GF-D8 (cell line): ENCODE results near the gene CXCL12.

Experiments
- DNase-seq: peaks from one replicate; lab custom pipeline; 2025; lab: John Stamatoyannopoulos, UW

CXCL12 gene

DNA sequence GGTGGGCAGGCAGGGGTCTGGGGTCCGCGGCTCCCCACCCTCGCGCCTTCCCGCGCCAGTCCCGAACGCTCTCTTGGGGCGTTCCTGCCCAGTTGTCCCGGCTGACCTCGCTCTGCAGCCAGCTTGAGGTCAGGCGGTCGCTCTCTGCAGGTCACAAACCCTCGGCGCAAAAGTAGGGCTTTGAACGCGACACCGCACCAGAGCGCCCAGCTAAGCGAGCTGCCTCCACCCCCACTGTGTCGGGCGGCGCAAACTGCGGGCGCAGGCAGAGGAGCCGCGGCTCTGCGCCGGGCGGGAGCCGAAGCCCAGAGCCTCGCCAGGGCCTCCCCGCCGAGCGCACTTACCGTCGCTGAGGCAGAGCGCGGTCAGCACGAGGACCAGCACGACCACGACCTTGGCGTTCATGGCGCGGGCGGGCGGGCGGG lies 284 bp downstream of the CXCL12 start:
- no peak for DNase-seq

DNA sequence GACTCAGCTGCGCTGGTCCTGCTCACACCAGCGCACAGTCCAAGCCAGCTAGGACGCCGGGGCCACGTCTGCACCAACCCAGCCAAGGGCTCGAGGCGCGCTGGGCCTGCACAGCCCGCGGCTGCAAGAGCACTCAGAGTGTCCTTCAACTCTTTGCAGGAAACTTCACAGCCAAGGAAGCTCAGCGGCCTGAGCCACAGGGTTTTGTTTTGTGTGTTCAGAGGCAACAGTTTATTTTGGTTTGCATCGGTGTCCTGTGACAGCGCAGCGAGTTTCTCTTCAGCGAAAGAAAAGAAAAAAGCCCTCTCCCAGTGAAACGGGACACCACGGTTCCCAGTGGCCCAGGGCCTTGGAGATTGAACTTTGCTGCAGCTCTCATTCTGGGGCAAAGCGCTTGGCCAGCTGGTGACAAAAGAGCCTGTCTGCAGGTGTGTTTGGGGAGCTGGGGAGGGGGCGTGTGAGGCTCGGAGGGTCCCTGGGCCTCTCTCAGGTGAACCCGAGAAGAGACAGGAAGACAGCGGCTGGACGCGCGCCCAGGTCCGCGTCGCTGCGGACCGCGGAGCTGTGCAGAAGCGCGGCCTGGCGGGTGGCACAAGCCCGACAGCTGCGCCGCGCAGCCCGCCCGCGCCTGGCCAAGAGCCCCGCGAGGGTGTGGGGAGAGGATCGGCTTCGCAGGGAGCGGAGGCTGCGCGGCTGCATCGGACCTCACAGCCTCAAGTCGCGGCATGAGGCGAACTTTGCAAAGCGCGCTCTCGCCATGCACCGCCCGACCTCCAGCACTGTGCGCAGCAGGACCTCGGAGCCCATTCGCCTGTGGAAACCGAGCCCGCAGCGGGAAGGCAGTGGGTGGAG lies 922 bp downstream of the CXCL12 start:
- no peak for DNase-seq

DNA sequence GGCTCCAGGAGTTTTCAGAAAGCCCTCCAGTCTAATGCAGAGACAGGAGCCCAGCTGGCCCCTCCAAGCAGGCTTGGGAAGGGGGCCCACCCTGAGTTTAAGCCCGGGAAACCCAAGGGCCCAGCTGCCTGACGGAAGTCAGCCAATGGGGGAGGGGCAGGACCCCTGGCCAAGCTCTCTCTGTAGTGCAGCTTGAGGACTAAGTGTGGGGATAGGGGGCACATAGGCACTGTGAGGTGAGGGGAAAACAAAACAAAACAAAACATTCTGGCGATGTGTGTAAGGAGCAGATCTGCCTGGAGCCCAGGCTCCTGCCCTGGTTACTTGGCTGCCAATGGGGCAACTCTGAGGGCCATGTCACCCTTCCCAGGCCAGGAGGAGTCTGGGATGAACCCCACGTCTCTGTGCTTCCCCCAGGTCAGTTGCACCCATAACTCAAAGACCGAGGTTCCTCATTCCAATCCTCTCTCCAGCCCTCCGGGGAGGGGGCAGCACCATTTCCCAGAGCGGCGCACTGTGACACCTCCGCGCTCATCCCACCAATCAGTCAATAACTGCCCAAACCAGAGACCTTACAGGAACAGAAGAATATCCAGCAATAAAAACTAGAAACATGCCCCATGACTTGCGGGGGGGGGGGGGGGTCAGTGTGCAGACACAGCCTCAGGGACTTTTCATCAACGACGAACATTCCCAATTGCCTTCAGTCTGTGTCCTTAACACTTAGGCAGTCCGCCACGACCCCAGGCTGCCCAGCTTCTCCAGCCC lies 1.7 kb downstream of the CXCL12 start:
- no peak for DNase-seq

DNA sequence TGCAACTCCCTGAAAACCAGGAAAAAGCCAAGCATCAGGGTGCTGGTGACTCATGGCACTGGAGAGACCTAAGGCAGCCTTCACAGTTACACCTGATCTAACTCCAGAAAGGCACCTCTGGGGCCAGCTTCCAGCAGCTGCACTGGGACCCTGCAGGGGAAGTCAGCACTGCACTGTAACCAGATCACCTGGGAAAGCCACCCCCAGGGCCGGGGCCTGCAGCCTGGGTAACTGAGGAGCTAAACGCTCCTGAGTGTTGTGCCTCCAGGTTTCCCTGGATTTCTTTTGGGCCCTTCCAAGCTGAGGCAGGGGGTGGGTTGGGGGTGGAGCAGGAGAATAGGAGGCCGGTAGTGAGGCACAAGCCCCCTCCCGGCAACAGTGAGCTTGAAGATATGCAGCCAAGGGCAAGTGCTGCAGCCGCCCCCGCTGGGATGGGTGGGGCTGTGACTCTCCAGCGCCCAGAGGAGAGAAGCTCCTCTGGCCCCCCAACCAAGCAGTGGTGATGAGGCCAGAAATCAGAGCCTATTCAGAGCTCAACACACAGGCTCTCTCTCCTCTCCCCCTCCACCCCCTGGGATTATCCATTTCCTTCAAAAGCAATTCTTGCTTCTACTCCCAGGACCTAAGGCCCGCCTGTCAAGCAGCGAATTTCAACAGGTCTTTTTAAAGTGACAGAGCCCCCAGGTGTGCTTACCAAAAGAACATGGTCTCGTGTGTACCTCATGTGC lies 2.6 kb downstream of the CXCL12 start:
- no peak for DNase-seq

DNA sequence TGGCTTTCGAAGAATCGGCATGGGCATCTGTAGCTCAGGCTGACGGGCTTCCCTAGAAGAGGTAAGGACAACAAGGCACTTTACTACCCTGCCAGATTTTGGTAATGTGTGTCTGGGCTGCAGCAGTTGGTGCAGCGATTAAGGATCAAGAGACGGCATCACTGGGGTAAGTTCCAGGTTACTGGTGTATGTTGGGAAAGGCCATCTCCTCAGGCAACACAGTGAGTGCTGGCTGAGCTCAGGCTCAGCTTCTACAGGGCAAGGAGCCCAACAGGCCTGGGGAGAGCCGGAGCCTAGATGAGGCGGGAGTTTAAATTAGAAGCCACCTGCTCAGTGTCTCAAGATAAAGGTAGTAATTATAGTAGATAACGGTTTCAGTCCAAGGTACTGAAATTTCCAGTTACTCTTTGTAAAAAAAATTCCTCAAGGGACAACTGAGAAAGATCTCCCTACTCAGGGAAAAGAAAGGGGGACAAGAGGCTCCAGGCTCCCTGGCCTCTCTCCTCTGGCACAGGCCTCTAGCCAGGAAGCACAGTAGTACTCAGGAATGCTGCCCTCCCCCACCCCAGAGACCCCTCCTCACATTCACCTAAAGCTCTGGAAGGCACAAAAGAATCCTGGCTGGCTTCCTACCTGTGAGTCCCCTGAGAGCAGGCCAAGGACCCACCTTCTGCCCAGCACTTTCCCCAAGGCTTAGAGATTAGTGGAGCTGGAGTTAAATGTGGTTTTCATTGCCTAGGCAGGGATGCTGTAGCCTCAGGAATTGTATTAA lies 3.9 kb downstream of the CXCL12 start:
- no peak for DNase-seq

DNA sequence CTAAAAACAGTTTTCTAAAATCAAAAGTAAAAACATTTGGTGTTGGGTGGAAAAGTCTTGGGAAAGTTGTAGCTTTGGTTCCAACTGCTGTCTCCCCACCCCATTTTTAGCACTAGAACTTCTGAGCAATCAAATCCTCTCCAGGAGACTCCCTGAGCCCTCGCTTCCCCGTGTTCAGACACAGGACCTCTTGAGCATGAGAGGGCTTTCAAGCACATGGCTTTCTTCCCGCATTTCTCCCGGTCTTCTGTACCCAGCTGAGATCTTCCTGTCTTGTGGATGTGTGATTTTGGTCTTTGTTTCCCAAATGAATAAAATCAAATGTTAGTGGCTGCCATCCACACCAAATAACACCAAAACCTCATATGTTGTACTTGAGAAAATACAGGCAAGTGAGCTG lies 5.0 kb downstream of the CXCL12 start:
- no peak for DNase-seq

DNA sequence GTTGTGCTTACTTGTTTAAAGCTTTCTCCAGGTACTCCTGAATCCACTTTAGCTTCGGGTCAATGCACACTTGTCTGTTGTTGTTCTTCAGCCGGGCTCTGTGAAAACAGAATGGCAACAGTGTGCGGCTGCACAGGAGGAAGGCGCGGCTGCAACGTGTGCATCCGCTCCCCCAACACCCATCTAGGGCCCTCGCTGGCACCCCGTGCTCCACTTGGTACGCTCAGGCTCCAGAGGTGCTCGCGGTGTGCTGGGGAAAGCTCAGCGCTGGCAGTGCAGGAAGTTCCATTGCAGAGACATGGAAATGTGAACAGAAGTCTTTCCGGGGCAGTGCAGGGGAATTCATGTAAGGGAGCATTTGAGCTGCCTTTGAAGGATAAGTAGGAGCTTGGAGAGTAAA lies 6.3 kb downstream of the CXCL12 start:
- DNase-seq = no peak

DNA sequence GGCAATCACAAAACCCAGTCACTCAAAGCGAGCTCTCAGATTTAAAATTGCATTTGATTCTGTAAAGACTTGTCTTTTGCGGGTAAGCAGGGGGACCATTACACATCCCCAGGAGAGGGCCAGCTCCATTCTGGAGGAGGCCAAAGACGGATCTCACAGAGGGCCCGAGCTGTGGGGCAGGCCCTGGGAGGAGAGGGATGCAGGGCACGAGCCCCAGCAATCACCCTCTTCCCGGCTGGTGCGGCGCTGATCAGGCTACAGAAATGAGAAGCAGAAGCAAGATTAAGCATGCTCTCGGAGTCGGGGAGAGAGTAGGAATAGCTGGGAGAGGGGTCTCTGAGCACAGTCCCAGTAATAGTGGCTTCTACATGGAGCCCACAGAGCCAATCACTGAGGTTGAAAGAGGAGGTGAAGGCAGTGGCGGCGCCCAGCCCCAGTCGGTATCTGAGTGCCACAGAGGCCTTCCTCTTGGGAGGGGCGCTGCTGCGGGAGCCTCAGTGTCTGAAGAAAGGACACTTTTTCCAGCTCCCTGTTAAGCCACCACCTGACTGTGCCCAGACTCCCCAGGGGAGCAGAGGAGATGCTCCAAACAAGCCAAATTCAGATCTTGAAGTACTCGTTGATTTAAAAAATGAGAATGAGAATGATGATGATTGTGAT lies 7.1 kb downstream of the CXCL12 start:
- no peak for DNase-seq

DNA sequence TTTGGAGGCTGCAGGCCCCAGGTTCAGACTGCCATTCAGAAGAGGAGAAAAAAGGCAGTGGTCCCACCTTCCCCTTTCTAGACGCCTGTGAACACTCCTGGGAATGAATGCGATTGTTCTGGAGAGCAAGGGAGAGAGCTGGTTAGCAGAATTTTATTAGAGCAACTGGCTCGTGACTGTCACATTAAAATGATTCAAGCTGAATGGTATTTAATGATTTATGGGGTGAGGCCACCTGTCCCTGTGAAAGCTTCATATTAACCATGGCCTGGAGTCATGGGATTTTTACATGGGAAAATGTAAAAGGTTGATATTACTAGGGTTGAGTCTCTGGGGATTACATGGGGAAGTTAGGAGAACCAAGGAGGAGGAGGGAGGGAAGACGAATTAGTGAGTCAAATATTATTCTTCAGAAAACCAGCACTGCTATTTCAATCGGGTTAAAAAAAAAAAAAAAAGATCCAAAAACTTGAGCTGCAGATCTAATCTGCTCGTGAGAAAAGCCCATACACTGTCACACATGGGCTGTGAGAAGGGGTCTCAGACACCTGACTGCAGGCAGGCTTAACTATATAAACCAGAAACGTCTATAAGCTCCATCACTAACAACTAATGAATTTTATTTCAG lies 8.3 kb downstream of the CXCL12 start:
- DNase-seq = no peak

DNA sequence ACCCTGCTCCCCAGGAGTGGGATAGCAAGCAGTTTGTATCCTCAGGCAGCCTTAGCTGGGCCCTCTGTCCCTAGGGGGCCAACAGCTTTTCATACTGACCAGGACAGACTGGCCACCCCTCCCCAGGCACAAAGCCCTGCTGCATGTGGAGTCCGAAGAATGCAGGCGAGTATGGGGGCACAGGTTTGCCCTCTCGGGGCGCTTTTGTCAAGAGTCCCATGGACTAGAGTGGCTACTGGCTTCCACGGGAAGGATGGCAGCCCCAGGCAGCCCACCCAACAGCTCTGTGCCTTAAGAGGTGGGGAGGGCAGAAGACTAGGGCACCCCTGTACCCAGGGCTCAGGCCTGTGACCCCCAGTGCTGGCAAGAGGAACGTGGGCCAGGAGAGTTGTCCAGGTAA lies 10.7 kb downstream of the CXCL12 start:
- no peak for DNase-seq

DNA sequence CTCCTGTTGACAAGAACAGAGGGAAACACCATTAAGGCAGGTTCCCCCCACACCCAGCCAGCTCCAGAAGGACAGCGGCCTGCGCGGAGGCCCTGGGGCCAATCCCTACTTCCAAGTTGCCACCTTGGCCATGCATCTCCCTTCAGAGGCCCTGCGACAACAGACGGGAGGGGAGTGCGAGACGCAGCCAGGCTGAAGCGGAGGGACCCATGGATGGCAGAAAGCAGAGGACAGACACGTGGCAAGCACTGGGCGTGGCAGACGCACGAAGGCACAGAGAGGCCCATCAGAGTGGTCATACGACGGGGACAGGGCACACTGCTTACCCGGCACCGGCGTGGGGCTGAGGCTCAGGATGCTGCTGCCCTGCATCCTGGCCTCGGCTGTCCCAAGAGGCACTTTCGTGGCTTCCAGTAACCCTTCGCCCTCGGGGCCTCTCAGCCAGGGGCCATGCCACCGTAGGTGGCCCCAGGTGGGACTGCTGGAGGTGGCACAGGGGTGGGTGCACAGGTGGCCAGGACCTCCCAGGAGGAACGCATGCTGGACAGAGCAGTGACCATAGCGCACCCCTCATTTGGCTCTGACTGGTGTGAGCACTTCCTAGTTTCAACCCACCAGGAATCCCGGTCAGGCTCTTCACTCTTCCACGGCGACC lies 11.4 kb downstream of the CXCL12 start:
- no peak for DNase-seq

DNA sequence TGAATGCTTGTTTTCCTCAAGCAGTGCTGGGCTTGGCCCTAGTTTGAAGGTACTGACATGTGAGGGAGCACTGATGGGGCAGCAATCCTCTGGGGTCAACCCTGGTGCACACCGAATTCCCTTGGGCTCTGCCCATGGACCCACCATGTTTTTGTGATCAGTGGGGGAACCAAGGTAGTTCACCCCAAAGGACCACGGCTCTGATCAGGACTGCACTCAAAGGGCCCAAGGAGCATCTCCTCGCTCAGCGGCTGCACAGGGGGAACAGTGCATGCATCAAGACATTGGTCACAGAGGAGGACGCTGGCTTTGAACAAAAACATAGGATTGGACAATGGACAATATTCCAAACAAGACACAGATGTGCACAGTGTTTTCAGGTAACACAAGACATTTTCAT lies 12.7 kb downstream of the CXCL12 start:
- DNase-seq = no peak

DNA sequence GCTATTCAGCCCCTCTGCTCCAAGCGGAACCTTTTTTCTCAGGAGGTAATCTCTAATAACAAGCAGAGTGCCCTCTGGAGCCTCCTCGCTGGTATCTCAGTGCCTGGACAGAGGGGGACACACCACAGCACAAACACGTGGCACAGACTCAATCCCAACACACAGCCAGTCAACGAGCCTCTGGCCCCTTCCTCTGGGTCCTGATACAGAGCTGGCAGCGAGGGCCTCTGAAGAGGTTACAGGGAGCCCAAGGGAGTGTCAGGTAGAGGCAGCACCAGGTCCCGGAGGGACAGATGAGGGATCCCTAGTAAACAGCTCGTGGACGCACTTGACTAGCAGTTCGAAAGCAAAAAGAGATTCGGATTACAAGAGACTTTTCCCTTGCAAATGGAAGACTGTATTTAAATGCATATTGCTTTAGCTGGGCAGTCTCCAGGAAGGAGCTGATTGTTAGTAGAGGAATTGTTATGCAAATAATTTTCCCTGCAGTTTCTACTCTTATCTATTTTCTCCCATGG lies 14.1 kb downstream of the CXCL12 start:
- no peak for DNase-seq

DNA sequence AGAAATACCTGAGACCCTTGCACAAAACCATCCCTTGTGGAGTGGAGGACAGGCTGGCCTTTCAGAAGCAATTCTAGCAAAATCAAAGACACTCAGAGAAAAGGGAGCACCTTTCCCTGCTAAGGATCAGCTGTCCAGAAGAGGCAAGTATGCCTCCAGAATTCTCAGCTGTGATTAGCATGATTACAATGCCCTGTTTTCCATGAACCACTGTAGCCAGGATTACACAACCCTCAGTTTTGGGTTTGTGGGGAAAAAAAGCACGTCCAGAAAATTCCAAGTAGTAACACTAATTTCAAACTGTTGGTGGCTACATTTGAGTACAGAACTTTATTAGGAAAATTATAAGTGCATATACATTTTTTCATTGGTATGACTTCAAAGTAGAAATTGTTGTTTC lies 15.0 kb downstream of the CXCL12 start:
- no peak for DNase-seq

DNA sequence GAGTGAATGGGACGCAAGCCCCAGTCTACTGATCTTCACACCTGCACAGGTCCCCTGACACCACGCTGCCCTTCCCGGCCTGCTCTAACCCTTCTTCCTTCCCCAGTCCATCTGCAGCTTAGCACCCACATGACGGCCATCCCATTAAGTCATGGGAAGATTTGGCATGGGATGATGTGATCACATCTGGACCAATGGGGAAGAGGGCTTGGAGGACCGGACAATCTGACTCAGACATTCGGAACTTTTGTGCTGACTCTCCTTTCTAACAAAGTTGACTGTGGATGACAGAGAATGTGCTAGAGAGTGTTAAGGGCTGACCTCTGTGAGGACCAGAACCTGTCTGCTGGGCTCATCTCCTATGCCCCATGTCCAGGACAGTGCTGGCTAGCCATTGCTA lies 15.6 kb downstream of the CXCL12 start:
- no peak for DNase-seq

DNA sequence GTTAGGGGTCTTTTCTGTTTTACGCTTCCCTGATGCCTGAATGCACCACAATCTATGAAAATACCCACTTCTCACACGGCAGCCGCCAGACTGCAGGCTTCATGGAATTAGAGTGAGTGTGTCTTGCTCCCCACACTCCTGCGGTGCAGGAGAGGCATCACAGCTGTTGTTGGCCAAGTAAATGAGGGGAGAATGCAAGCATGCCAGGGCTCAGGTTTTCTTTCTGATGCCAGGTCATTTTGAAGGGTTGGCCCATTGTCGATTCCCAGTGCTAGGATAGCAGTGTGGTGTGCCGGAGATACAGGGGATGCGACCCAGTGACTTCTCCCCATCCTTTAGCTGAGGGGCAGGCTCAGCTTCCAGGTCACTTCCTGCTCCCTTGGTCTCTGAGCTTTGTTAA lies 16.3 kb downstream of the CXCL12 start:
- no peak for DNase-seq

DNA sequence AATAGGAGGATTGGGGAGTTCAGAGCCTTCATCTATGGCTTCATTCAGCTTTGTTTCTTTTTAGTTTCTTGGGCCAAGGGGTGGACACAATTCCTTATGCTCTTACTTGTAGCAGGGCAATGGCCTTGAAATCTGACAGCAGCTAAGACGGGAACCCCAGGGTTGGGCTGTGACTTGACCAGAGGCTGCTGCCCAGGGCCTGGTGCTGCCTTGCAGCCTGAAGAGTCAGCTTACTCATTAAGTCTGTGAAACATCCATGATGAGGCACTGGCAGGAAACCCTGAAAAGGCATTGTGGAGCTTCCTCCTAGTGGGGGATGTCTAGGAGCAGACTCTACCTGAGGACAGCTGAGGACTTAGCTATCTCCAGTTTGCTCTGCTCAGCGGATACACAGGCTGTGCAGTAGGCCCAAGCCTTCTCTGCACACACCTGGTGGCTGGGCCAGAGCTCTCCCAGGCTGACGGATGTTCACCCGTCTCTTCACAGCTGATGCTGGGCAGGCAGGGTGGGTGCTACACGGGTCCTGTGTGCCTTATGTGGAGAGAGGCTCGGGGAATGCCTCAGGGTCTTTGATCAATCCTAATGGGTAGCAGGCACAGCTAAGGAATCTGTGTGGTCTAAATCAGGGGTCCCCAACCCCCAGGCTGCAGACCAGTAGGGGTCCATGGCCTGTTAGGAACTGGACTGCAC lies 17.8 kb downstream of the CXCL12 start:
- DNase-seq = no peak

DNA sequence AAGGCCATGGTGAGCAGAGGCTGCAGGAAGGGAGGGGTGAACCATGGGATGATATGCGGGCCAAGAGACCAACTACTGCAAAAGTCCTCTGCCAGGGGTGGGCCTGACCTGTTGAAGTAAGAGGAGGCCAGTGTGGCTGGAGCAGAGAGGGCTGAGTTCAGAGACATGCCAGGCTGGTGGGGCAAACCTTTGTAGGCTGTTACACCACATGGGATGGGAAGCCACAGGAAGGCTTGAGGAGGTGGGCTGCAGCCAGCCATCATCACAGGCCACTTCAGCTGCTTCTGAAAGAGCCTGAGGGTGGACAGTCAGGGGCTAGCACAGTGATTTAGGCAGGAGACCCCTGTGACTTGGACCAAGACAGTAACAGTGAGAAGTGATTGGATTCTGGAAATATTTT lies 20.3 kb downstream of the CXCL12 start:
- no peak for DNase-seq

DNA sequence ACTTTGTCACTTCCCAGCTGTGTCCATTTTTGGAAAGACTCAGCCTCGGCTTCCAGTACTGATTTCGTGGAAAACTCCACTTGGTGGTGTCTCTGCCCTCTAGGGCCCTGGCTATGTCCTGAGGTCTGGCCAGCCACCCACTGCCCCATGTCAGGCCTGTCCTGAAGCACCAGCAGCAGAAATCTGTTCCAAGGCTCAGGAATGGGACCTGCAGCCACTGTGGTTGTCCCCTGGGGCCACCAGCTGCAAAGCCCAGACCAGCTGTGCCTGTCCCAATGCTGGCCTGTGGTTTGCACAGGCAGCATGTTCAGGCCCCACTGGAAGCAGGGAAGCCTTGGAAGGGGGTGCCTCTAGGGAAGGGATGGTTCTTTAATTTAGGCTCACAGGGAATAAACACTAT lies 21.2 kb downstream of the CXCL12 start:
- DNase-seq = no peak
